ENCODE measurements around the gene TRHDE. TPM values are rescaled to one million over a fixed set of nuclear protein-coding genes. Genes with fewer than 3 reads are reported as not detected.

TRHDE gene
- total and polyA plus RNA-seq, 9 of the 15 experiments (the other 6 are each of a cell fraction or from before 2014, with no cell fraction given) = 0.03 to 0.29 (median 0.09) TPM

- DNase-seq (ENCODE audit: extremely low read depth in 1 of 4, low spot score in 3 of 4) (no peak), FAIRE-seq (no peak), ATAC-seq (no peak)
- Histone ChIP-seq H3K9ac (ENCODE audit: insufficient read depth in 1 of 2, low read depth in 2 of 2, low read length in 2 of 2) (no peak overlapping the region), H3K79me2 (ENCODE audit: control insufficient read depth, insufficient read depth, low read length) (no peaks in the 10 kb centered on the region), H3K27ac (ENCODE audit: extremely low read depth, low read depth, low read length) (no peak overlapping the region), H3K4me2 (ENCODE audit: insufficient read depth, low read length) (no peak overlapping the region), H3K27me3 (ENCODE audit: control insufficient read depth in 2 of 2, insufficient read depth in 2 of 2, low read length in 2 of 2) (no peaks in the 10 kb centered on the region), H3K36me3 (ENCODE audit: control insufficient read depth, insufficient read depth, low read length) (no peaks in the 10 kb centered on the region), H3K9me1 (ENCODE audit: control insufficient read depth, insufficient read depth, low read length) (no peaks in the 10 kb centered on the region), H3K4me1 (replicated peaks in 1 of 2; ENCODE audit: control insufficient read depth in 2 of 2, insufficient read depth in 2 of 2, low read length in 2 of 2) (no peaks in the 10 kb centered on the region), H3K4me3 (no peak overlapping the region), H4K20me1 (replicated peaks; ENCODE audit: control insufficient read depth, insufficient read depth, low read length) (no peaks in the 10 kb centered on the region), H2AFZ (ENCODE audit: low read depth, low read length) (no peak overlapping the region), H3K9me3 (replicated peaks; ENCODE audit: control insufficient read depth, insufficient read depth, low read depth, low read length) (no peaks in the 10 kb centered on the region; the same call in 1 of the 2 replicates)
- ChIA-PET POLR2A (interaction anchor here (0.6 kb wide), 1 partner anchor 46 kb away, joined by 4 read pairs; no protein-coding TSS in a partner anchor), CTCF (ENCODE audit: low intra/inter-chr PET ratio) (interaction anchor here (0.5 kb wide), 1 partner anchor 13 kb away, joined by 3 read pairs; no protein-coding TSS in a partner anchor)
- TF ChIP-seq ZNF174 (CRISPR knock-in tag; IDR thresholded peaks at IDR 0.05) = no peak
- TF ChIP-seq E2F1 (CRISPR knock-in tag; IDR thresholded peaks at IDR 0.05) = no peak
- TF ChIP-seq FOXJ3 (CRISPR knock-in tag; IDR thresholded peaks at IDR 0.05) = no peak
- no peak for TF ChIP-seq ZFPM2 (CRISPR knock-in tag; IDR thresholded peaks at IDR 0.05)
- TF ChIP-seq ZSCAN29 (IDR thresholded peaks at IDR 0.05) = no peak
- TF ChIP-seq BRF2 (IDR thresholded peaks at IDR 0.05; ENCODE audit: borderline replicate concordance, insufficient read depth, insufficient read length) = no peak
- TF ChIP-seq TBL1XR1 (IDR thresholded peaks at IDR 0.05; ENCODE audit: low read length in 2 of 2) = no peak
- no peak for TF ChIP-seq KLF6 (CRISPR knock-in tag; IDR thresholded peaks at IDR 0.05; ENCODE audit: borderline replicate concordance)
- no peak for TF ChIP-seq CHD1 (IDR thresholded peaks at IDR 0.05; ENCODE audit: low read length)
- TF ChIP-seq SNAPC5 (CRISPR knock-in tag; IDR thresholded peaks at IDR 0.05) = no peak
- TF ChIP-seq KAT8 (IDR thresholded peaks at IDR 0.05; ENCODE audit: low read depth) = no peak
- no peak for TF ChIP-seq LARP7 (IDR thresholded peaks at IDR 0.05)
- no TSS peak for BruUV-seq (replicated peaks)
- in situ Hi-C loops (cut with MboI) = no loop called here
- intact Hi-C loops (cut with micrococcal nuclease) = no loop called here
- 8% methylated on average over 2 of the region's 2 CpGs for WGBS (ENCODE audit: insufficient coverage, low coverage, missing lambda C conversion rate)
These were observed 420.2 kb downstream of the TRHDE start for GRCh38 chr12:72692338-72692737.
